Embryonic facial prominence (tissue), 1 donor: Measurements from ENCODE around the gene DOCK4.

Experiments
- DNase-seq: peaks from one replicate; pipeline ENCODE4 v3.0.0-alpha.2; 2016; ENCODE audit errors: extremely low spot score

The DOCK4 gene

GRCh38 chr7:112192236-112193154 lies 13.7 kb downstream of the DOCK4 start:
- DNase-seq = no peak

GRCh38 chr7:112190120-112190519 lies 16.1 kb downstream of the DOCK4 start:
- DNase-seq = no peak

- DNase-seq = no peak
Measured at GRCh38 chr7:112189691-112190090, 16.5 kb downstream of the DOCK4 start.

- DNase-seq = no peak
Measured at GRCh38 chr7:112188257-112188656, 17.9 kb downstream of the DOCK4 start.

GRCh38 chr7:112186300-112186699 lies 19.9 kb downstream of the DOCK4 start:
- no peak for DNase-seq

GRCh38 chr7:112185005-112185834 lies 21.0 kb downstream of the DOCK4 start:
- no peak for DNase-seq

GRCh38 chr7:112184455-112184854 lies 21.7 kb downstream of the DOCK4 start:
- no peak for DNase-seq

- no peak for DNase-seq
Measured at GRCh38 chr7:112183266-112183665, 22.9 kb downstream of the DOCK4 start.

GRCh38 chr7:112182749-112183148 lies 23.4 kb downstream of the DOCK4 start:
- DNase-seq = no peak

- DNase-seq = no peak
Measured at GRCh38 chr7:112180223-112180622, 26.0 kb downstream of the DOCK4 start.

GRCh38 chr7:112176693-112177415 lies 29.3 kb downstream of the DOCK4 start:
- no peak for DNase-seq

- no peak for DNase-seq
Measured at GRCh38 chr7:112176241-112176640, 30.0 kb downstream of the DOCK4 start.

- DNase-seq = no peak
Measured at GRCh38 chr7:112174192-112174591, 32.0 kb downstream of the DOCK4 start.

GRCh38 chr7:112173568-112173905 lies 32.7 kb downstream of the DOCK4 start:
- DNase-seq = no peak

- DNase-seq = no peak
Measured at GRCh38 chr7:112172870-112173567, 33.2 kb downstream of the DOCK4 start.

- DNase-seq = no peak
Measured at GRCh38 chr7:112171673-112172072, 34.5 kb downstream of the DOCK4 start.

- DNase-seq = no peak
Measured at GRCh38 chr7:112168915-112169314, 37.3 kb downstream of the DOCK4 start.

GRCh38 chr7:112167147-112167546 lies 39.1 kb downstream of the DOCK4 start:
- DNase-seq = no peak

GRCh38 chr7:112162784-112163506 lies 43.3 kb downstream of the DOCK4 start:
- DNase-seq = no peak

- DNase-seq = no peak
Measured at GRCh38 chr7:112162142-112162766, 43.9 kb downstream of the DOCK4 start.
